ENCODE data around the gene GPR55. TPM values are rescaled to one million over a fixed set of nuclear protein-coding genes. Genes with fewer than 3 reads are reported as not detected.

The GPR55 gene
- total and polyA plus RNA-seq, 10 of the 15 experiments (the other 5 are each of a cell fraction or from before 2014, with no cell fraction given): 2.1 to 30.1 (median 16.2) TPM

GRCh38 chr2:230915319-230915718 is 9.7 kb downstream of the GPR55 start:
- no TSS peak for BruUV-seq (replicated peaks)
- H4K20me1 ChIP-seq (ENCODE audit: control insufficient read depth, insufficient read depth): no peaks in the 10 kb centered on the region
- FAIRE-seq (no peak), ATAC-seq (no peak), DNase-seq (ENCODE audit: low read depth, low spot score) (no peak)
- POLR2A ChIA-PET: interaction anchor here (0.7 kb wide), 1 partner anchor 296 kb away, joined by 3 read pairs; no protein-coding TSS in a partner anchor
- no peak for TF ChIP-seq STAT1 (conservative IDR thresholded peaks at IDR 0.05)
- no peak for TF ChIP-seq SMAD1 (IDR thresholded peaks at IDR 0.05; ENCODE audit: low read depth, partially characterized antibody)
- no peak for TF ChIP-seq POLR2AphosphoS5 (IDR thresholded peaks at IDR 0.05; ENCODE audit: low read length)
- no peak for TF ChIP-seq CHD1 (IDR thresholded peaks at IDR 0.05; ENCODE audit: low read depth, low read length)
- no peak for TF ChIP-seq PKNOX1 (IDR thresholded peaks at IDR 0.05)
- no peak for TF ChIP-seq E4F1 (IDR thresholded peaks at IDR 0.05; ENCODE audit: borderline replicate concordance, partially characterized antibody)
- TF ChIP-seq CBX3 (IDR thresholded peaks at IDR 0.05; ENCODE audit: borderline replicate concordance, low read depth): no peak
- no peak for TF ChIP-seq KAT2A (conservative IDR thresholded peaks at IDR 0.05; ENCODE audit: control insufficient read depth, low read depth, low read length)
- no peak for TF ChIP-seq ATF2 (IDR thresholded peaks at IDR 0.05; ENCODE audit: low read length)
- no peaks in the 10 kb centered on the region for H3K27me3 ChIP-seq (replicated peaks in 1 of 2; ENCODE audit: control insufficient read depth in 2 of 2, insufficient read depth in 2 of 2, low read length in 1 of 2)
- no peak overlapping the region for H3K27ac ChIP-seq (ENCODE audit: control insufficient read depth, insufficient read depth)
- intact Hi-C loops (cut with micrococcal nuclease; ENCODE audit: unreplicated experiment): no loop called here
- peaks cover 5 to 7% of the 10 kb centered on the region in 2 experiments for H3K36me3 ChIP-seq (ENCODE audit: control insufficient read depth in 2 of 2, insufficient read depth in 2 of 2, low read length in 1 of 2)
- 37% methylated on average over 6 of the region's 6 CpGs for WGBS (ENCODE audit: insufficient coverage, insufficient replicate concordance, low lambda C conversion rate, missing lambda C conversion rate)
- H3K4me3 ChIP-seq: no peak overlapping the region
- H2AFZ ChIP-seq (ENCODE audit: control insufficient read depth, low read depth, low read length): no peak overlapping the region
- H3K9me3 ChIP-seq (replicated peaks; ENCODE audit: control insufficient read depth, insufficient read depth, low read length): no peaks in the 10 kb centered on the region
- 0 out of 2 replicates have a peak overlapping the region, but pooled peaks have one; percentile 20 for H3K4me2 ChIP-seq (ENCODE audit: control insufficient read depth, insufficient read depth)
- SMC1A ChIA-PET (ENCODE audit: uncharacterized antibody, unreplicated experiment): interaction anchor here (7.8 kb wide), 1 partner anchor 9 kb away, joined by 59 read pairs; the partner anchor contains the start of gene GPR55
- RAD21 ChIA-PET (ENCODE audit: unreplicated experiment): no interaction called here
- peaks cover 23% of the 10 kb centered on the region for H3K4me1 ChIP-seq (ENCODE audit: control insufficient read depth, insufficient read depth, low read length)
- CTCF ChIA-PET: interaction anchor here (3.1 to 5.6 kb wide), 3 partner anchors 10 to 71 kb away, joined by 17 to 58 read pairs (median 53); partner anchors contain the start of gene GPR55
- in situ Hi-C loops (cut with MboI): no loop called here
- peaks cover 89% of the 10 kb centered on the region for H3K79me2 ChIP-seq (ENCODE audit: control insufficient read depth, insufficient read depth, low read length)
- H3K9ac ChIP-seq (ENCODE audit: control insufficient read depth, insufficient read depth, low read length): no peak overlapping the region
